Activated CD8-positive, alpha-beta T cell treated with anti-CD3 and anti-CD28 coated beads for 36 hours (primary cell): ENCODE measurements around the gene ECSCR. TPM values are rescaled to one million over a fixed set of nuclear protein-coding genes. Genes with fewer than 3 reads are reported as not detected.

Experiments
- ATAC-seq: fragments of 200-7000 bp; cut with Tn5 transposase; one replicate; pipeline ENCODE4 v1.10.0; 2021; ENCODE audit warnings: mild to moderate bottlenecking, moderate library complexity
- CTCF ChIA-PET: fragments of 350-600 bp; sonication (Branson Sonifier 250); formaldehyde crosslinking; loops from one replicate; lab custom pipeline; 2021; ENCODE audit warnings: antibody characterized with exemption; lab: Charles Lee
- POLR2A ChIA-PET: fragments of 350-600 bp; sonication (Branson Sonifier 250); formaldehyde crosslinking; loops from one replicate; lab custom pipeline; 2021; ENCODE audit warnings: antibody characterized with exemption; lab: Charles Lee
- DNase-seq: peaks from one replicate; pipeline ENCODE4 v3.0.0-alpha.2; 2020
- H3K27ac Mint-ChIP-seq: one replicate; pipeline ENCODE4 v1.8.0; 2021; ENCODE audit warnings: mild to moderate bottlenecking, mixed read lengths
- H3K27me3 Mint-ChIP-seq: one replicate; pipeline ENCODE4 v1.8.0; 2021; ENCODE audit warnings: mixed read lengths
- H3K36me3 Mint-ChIP-seq: one replicate; pipeline ENCODE4 v1.8.0; 2021; ENCODE audit warnings: low read depth, mixed read lengths
- H3K4me1 Mint-ChIP-seq: one replicate; pipeline ENCODE4 v1.8.0; 2021; ENCODE audit warnings: low read depth, mixed read lengths
- H3K4me3 Mint-ChIP-seq: one replicate; pipeline ENCODE4 v1.8.0; 2021; ENCODE audit warnings: mild to moderate bottlenecking, moderate library complexity, mixed read lengths
- H3K9me3 Mint-ChIP-seq: one replicate; pipeline ENCODE4 v1.8.0; 2021; ENCODE audit warnings: mixed read lengths
- CTCF ChIP-seq: fragments of 200-600 bp; IDR thresholded peaks from one replicate; pipeline ENCODE4 v1.8.0; 2022; ENCODE audit warnings: antibody characterized with exemption, mild to moderate bottlenecking
- intact Hi-C: fragments of 100-400 bp; cut with micrococcal nuclease; formaldehyde crosslinking; loops from one replicate; pipeline ENCODE4 v1.10.0; 2022
- total RNA-seq, 2 experiments: library from RNA; stranded (reverse); gene quantifications; one replicate each; pipeline ENCODE4 v1.2.3, GENCODE V29; 2021

The ECSCR gene
- total RNA-seq, 2 experiments from 2014 or later, result 0.25 TPM; not detected in 1

GRCh38 chr5:139468421-139468931 lies 5.9 kb upstream of the ECSCR start:
- no peak for TF ChIP-seq CTCF
- ATAC-seq, result peak; percentile 40
- CTCF ChIA-PET, result no interaction called here
- POLR2A ChIA-PET, result no interaction called here
- H3K27ac Mint-ChIP-seq, result peak overlapping the region; percentile 23
- no peaks in the 10 kb centered on the region for H3K9me3 Mint-ChIP-seq
- intact Hi-C loops, result no loop called here
- peaks cover 45% of the 10 kb centered on the region for H3K4me1 Mint-ChIP-seq
- H3K27me3 Mint-ChIP-seq, result no peaks in the 10 kb centered on the region
- peak; percentile 47 for DNase-seq
- no peak overlapping the region for H3K4me3 Mint-ChIP-seq
- H3K36me3 Mint-ChIP-seq, result no peaks in the 10 kb centered on the region

- Mint-ChIP-seq H3K27me3 (no peaks in the 10 kb centered on the region), H3K4me3 (no peak overlapping the region), H3K27ac (no peak overlapping the region), H3K36me3 (no peaks in the 10 kb centered on the region), H3K9me3 (no peaks in the 10 kb centered on the region), H3K4me1 (peaks cover 31% of the 10 kb centered on the region)
- ATAC-seq, result no peak
- TF ChIP-seq CTCF, result no peak
- POLR2A ChIA-PET, result interaction anchor here (1.4 kb wide), 1 partner anchor 21 kb away, joined by 4 read pairs; the partner anchor contains the start of gene STING1
- CTCF ChIA-PET, result interaction anchor here (1.0 to 3.1 kb wide), 2 partner anchors 23 to 40 kb away, joined by 3 to 7 read pairs; partner anchors contain the start of gene DNAJC18
- DNase-seq, result no peak
- intact Hi-C loops, result no loop called here
Observed at GRCh38 chr5:139461698-139462097, 845 bp downstream of the ECSCR start.

- Mint-ChIP-seq H3K9me3 (no peaks in the 10 kb centered on the region), H3K36me3 (no peaks in the 10 kb centered on the region), H3K4me1 (peaks cover 34% of the 10 kb centered on the region), H3K27ac (no peak overlapping the region), H3K27me3 (no peaks in the 10 kb centered on the region), H3K4me3 (no peak overlapping the region)
- intact Hi-C loops, result no loop called here
- POLR2A ChIA-PET, result interaction anchor here (1.6 kb wide), 1 partner anchor 16 kb away, joined by 4 read pairs; no protein-coding TSS in a partner anchor
- ATAC-seq (no peak), DNase-seq (no peak)
- TF ChIP-seq CTCF, result no peak
- CTCF ChIA-PET, result interaction anchor here (1.0 to 3.1 kb wide), 3 partner anchors 9 to 39 kb away, joined by 3 to 7 read pairs (median 4); partner anchors contain the start of gene DNAJC18
Observed at GRCh38 chr5:139461176-139461575, 1.4 kb downstream of the ECSCR start.

- POLR2A ChIA-PET, result interaction anchor here (0.6 to 1.6 kb wide), 3 partner anchors 13 to 21 kb away, joined by 3 to 5 read pairs (median 4); no protein-coding TSS in a partner anchor
- DNase-seq (no peak), ATAC-seq (no peak)
- Mint-ChIP-seq H3K9me3 (no peaks in the 10 kb centered on the region), H3K4me1 (peaks cover 34% of the 10 kb centered on the region), H3K27ac (peak overlapping the region; percentile 46), H3K36me3 (no peaks in the 10 kb centered on the region), H3K4me3 (no peak overlapping the region), H3K27me3 (no peaks in the 10 kb centered on the region)
- intact Hi-C loops, result no loop called here
- CTCF ChIA-PET, result interaction anchor here (2.0 to 4.1 kb wide), 3 partner anchors 10 to 52 kb away, joined by 4 to 17 read pairs (median 7); no protein-coding TSS in a partner anchor
- no peak for TF ChIP-seq CTCF
Observed at GRCh38 chr5:139460455-139460854, 2.1 kb downstream of the ECSCR start.

- Mint-ChIP-seq H3K27me3 (no peaks in the 10 kb centered on the region), H3K9me3 (no peaks in the 10 kb centered on the region), H3K4me1 (peaks cover 36% of the 10 kb centered on the region), H3K36me3 (no peaks in the 10 kb centered on the region), H3K4me3 (peak overlapping the region; percentile 43), H3K27ac (peak overlapping the region; percentile 88)
- POLR2A ChIA-PET, result interaction anchor here (0.8 to 5.2 kb wide), 8 partner anchors 9 to 23 kb away, joined by 3 to 26 read pairs (median 6); partner anchors contain the start of gene STING1
- intact Hi-C loops, result loop anchor here (5.0 kb wide), 1 partner anchor 103 kb away; the partner anchor contains the start of gene UBE2D2
- DNase-seq (peak; percentile 72), ATAC-seq (peak; percentile 40)
- CTCF ChIA-PET, result interaction anchor here (2.0 to 4.1 kb wide), 3 partner anchors 11 to 53 kb away, joined by 4 to 17 read pairs (median 7); no protein-coding TSS in a partner anchor
- TF ChIP-seq CTCF, result no peak
Observed at GRCh38 chr5:139459451-139459934, 3.0 kb downstream of the ECSCR start.
